HUES6 (cell line): Measurements from ENCODE around the gene DZIP1L.
"Not testable (repeated sequence)": the region's sequence is repeated elsewhere in the genome, so short reads cannot be mapped to it uniquely, and the experiment has no call there.

Experiments used
- H3K27ac ChIP-seq: 2 replicates; pipeline ENCODE4 v1.7.0; 2013; ENCODE audit warnings: low read depth, mild to moderate bottlenecking, low read length, inconsistent platforms
- H3K27me3 ChIP-seq: 2 replicates; pipeline ENCODE4 v1.6.1; 2013; ENCODE audit warnings: low read length; ENCODE audit not compliant: control insufficient read depth, insufficient read depth
- H3K36me3 ChIP-seq: 2 replicates; pipeline ENCODE4 v1.6.1; 2013; ENCODE audit warnings: low read length; ENCODE audit not compliant: control insufficient read depth, insufficient read depth
- H3K4me1 ChIP-seq: 2 replicates; pipeline ENCODE4 v1.6.1; 2013; ENCODE audit warnings: low read length; ENCODE audit not compliant: control insufficient read depth, insufficient read depth
- H3K4me3 ChIP-seq: 2 replicates; pipeline ENCODE4 v1.5.1; 2013; ENCODE audit warnings: low read depth, low read length
- H3K9ac ChIP-seq: one replicate; pipeline ENCODE4 v1.6.1; 2013; ENCODE audit warnings: mild to moderate bottlenecking, low read length
- H3K9me3 ChIP-seq: 2 replicates; pipeline ENCODE4 v1.6.1; 2013; ENCODE audit warnings: low read depth, low read length; ENCODE audit not compliant: control insufficient read depth, insufficient read depth

Gene DZIP1L

DNA sequence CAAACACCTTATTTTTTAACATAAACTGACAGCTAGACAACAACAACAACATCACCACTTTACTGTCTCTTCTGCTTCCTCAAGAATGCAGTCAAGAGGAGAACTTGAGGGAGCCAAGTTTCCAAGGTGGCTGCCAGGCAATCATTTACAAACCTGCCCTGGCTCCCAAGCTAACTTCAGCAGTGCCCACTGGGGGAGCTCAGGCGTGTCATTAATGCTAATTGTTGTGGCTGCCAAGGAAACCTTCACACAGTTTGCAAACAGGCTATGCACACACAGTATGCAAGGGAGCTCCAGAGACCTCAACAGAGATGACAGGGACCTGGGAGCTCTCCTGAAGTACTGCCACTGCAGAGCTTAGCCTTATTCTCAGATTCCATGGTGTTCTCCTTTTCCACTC, 2.1 kb downstream of the DZIP1L start:
- H3K9ac ChIP-seq, result no peak overlapping the region
- H3K27ac ChIP-seq, result no peak overlapping the region
- H3K27me3 ChIP-seq, result no peaks in the 10 kb centered on the region
- no peaks in the 10 kb centered on the region for H3K36me3 ChIP-seq
- peaks cover 3% of the 10 kb centered on the region; the same call in 1 of the 2 replicates for H3K9me3 ChIP-seq
- H3K4me3 ChIP-seq, result peak overlapping the region; percentile 19; the same call in 1 of the 2 replicates
- peaks cover 21% of the 10 kb centered on the region for H3K4me1 ChIP-seq

DNA sequence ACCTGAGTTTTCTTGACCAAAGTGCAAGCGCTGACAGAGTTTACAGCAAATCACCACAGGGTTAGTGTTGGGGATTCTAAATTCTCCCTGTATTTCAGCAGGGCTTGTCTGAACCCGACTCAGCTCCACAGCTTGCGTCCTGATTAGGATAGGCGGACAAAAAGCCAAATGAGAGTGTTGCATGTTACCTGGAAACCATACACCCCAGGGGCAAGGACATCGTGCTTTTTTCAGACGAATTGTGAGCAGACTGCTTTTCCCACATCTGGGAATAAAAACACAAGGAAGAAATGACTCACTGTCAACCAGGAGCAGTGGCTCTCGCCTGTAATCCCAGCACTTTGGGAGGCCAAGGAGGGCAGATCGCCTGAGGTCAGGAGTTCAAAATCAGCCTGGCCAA, 3.0 kb downstream of the DZIP1L start:
- Histone ChIP-seq H3K4me1 (peaks cover 21% of the 10 kb centered on the region), H3K9me3 (peaks cover 3% of the 10 kb centered on the region; the same call in 1 of the 2 replicates), H3K4me3 (no peak overlapping the region), H3K27ac (no peak overlapping the region), H3K27me3 (no peaks in the 10 kb centered on the region), H3K9ac (no peak overlapping the region), H3K36me3 (no peaks in the 10 kb centered on the region; the same call in 1 of the 2 replicates)

- no peaks in the 10 kb centered on the region for H3K9me3 ChIP-seq
- no peaks in the 10 kb centered on the region for H3K4me1 ChIP-seq
- no peaks in the 10 kb centered on the region for H3K27me3 ChIP-seq
- no peak overlapping the region for H3K9ac ChIP-seq
- peaks cover 16% of the 10 kb centered on the region for H3K36me3 ChIP-seq
- no peak overlapping the region for H3K27ac ChIP-seq
- H3K4me3 ChIP-seq, result no peak overlapping the region
Observed at GRCh38 chr3:138105598-138105997, 9.8 kb downstream of the DZIP1L start.

DNA sequence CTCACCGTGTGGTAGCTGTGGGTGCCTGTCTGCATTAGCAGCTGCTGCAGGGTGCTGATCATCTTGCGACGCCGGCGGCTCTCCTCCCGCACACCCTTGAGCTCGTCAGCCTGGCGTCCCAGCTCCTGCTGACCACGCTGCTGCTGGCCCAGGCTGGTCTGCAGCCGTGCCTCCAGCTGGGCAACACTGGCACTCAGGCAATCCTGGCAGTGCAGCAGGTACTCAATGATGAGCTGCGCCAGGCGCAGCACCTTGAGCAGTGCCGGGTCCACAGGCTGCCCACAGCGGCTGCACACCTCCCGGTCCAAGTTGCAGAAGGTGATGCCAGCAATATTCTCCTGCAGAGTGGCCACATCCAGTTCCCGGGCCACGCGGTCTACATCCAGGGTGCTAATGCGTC, 11.9 kb downstream of the DZIP1L start:
- Histone ChIP-seq H3K4me3 (no peak overlapping the region), H3K9ac (no peak overlapping the region), H3K4me1 (no peaks in the 10 kb centered on the region), H3K36me3 (peaks cover 18% of the 10 kb centered on the region), H3K9me3 (no peaks in the 10 kb centered on the region), H3K27ac (no peak overlapping the region), H3K27me3 (no peaks in the 10 kb centered on the region)

DNA sequence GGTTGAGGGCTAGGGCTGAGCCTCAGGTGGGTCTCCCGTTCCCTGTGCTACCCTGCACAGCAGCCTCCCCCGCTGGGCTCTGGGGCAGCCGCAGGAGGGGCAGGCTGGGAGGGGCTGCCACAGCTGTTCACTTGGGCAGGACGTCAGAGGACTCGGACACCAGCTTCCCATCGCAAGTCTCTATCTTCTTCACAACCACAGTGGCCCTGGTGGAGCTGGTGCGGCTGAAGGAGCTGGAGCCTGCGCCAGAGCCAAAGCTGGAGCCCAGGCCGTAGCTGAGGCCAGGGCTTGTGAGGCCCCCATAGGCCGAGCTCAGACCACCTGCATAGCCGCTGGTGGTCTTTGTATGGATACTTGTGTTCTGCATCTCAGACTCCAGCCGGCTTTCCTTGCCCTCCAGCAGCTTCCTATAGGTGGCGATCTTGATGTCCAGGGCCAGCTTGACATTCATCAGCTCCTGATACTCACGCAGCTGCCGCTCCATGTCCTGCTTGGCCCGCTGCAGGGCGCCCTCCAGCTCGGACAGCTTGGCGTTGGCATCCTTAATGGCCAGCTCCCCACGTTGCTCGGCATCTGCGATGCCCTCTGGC, 14.0 kb downstream of the DZIP1L start:
- H3K9ac ChIP-seq, H3K4me1 ChIP-seq, H3K4me3 ChIP-seq, H3K27me3 ChIP-seq, H3K27ac ChIP-seq, H3K9me3 ChIP-seq: not testable (repeated sequence)
- H3K36me3 ChIP-seq, result peaks cover 18% of the 10 kb centered on the region

DNA sequence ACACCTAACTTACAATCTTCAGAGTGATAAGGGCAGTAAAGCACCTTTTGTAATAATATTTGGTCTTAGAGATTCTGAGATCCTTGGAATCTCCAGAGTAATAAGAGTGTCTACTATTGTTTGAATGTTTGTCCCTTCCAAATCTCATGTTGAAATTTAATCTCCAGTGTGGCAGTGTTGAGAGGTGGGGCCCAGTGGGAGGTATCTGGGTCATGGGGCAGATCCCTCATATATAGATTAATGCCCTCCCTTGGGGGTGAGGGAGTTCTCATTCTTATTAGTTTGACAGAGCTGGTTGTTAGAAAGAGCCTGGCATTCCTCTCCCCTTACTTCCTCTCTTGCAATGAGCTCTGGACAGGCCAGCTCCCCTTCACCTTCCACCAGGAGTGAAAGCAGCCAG, 16.0 kb downstream of the DZIP1L start:
- Histone ChIP-seq H3K27ac (no peak overlapping the region), H3K9me3 (no peaks in the 10 kb centered on the region), H3K4me1 (no peaks in the 10 kb centered on the region; the same call in 1 of the 2 replicates), H3K27me3 (no peaks in the 10 kb centered on the region), H3K4me3 (no peak overlapping the region), H3K9ac (no peak overlapping the region), H3K36me3 (peaks cover 25% of the 10 kb centered on the region)

DNA sequence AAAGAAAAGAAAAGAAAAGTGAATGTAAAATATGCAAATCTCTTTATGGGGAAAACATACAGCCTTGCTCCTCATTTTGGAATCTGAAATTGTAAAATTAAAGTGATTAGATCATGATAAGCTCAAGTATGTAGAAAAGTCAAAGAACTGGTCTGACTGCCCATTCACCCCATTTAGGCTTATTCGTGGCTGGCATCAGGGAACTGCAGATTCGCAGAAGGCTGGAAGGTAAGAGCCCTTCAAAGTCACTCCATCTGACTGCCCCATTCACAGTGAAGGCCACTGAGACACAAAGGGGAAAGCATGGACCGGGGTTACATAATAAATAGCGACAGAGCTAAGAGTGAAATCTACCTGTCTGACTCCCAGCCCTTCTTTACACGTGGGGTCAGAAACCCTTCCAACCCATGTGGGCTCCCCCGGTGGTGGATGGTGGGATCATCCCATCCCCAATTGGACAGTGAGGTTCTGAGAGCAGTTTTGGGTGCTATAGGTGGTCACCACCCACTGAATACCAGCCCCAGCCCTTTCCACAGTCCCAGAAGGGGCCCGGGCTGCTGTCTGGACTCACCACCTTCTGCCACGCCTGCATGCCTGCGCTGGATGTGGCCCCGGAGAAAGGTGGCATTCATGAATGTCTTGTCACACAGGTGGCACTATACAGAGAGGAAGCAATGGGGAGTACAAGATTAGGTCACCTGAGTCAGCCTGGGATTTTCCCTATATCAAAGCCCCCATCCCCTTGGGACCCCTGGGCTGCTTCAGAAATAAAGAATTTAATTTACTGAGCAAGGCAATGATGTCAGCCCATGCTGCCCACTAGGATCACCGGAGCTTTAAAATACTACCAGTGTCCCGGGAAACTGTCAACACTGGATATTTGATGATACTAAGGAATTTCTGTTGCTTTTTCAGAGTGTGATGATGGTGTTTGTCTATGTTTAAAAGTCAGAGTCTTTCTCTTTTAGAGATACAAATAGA, 17.9 kb downstream of the DZIP1L start:
- Histone ChIP-seq H3K9ac (no peak overlapping the region), H3K9me3 (0 out of 2 replicates have a peak, but pooled peaks cover 5% of the 10 kb centered on the region), H3K4me3 (no peak overlapping the region), H3K36me3 (peaks cover 31% of the 10 kb centered on the region), H3K4me1 (no peaks in the 10 kb centered on the region; the same call in 1 of the 2 replicates), H3K27me3 (no peaks in the 10 kb centered on the region), H3K27ac (no peak overlapping the region)

DNA sequence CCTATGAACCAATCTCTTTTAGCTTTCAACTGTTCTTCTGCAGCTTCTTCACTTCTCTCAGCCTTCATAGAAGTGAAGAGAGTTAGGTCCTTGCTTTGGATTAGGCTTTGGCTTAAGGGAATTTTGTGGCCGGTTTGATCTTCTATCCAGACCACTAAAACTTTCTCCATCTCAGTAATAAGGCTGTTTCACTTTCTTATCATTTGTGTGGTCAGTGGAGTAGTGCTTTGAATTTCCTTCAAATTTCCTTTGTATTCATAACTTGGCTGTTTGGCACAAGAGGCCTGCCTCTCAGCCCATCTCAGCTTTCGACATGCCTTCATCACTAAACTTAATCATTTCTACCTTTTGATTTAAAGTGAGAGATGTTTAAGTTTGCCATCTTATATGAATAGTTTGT, 21.7 kb downstream of the DZIP1L start:
- H3K36me3 ChIP-seq, result peaks cover 32% of the 10 kb centered on the region
- no peaks in the 10 kb centered on the region; the same call in 1 of the 2 replicates for H3K4me1 ChIP-seq
- H3K27me3 ChIP-seq, result no peaks in the 10 kb centered on the region
- no peak overlapping the region for H3K9ac ChIP-seq
- 0 out of 2 replicates have a peak, but pooled peaks cover 5% of the 10 kb centered on the region for H3K9me3 ChIP-seq
- H3K4me3 ChIP-seq, result no peak overlapping the region
- H3K27ac ChIP-seq, result no peak overlapping the region

DNA sequence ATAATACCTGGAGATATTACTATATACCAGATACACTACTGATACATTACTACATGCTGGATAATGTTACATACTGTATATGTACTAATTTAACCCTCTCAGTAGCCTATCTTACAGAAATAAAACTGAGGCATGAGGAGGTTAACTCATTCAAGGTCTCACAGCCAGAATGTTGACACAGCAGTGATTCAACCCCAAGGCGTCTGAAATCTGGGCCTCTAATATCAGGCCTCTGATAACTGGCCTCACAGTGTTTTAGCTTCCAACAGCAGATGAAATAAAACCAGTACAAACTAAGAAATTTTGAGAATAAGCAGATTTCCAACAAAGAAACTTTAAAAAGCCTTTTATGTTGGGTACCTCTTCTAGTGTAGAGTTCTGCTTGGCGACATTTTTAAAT, 23.4 kb downstream of the DZIP1L start:
- H3K9me3 ChIP-seq, result 0 out of 2 replicates have a peak, but pooled peaks cover 5% of the 10 kb centered on the region
- H3K4me1 ChIP-seq, result no peaks in the 10 kb centered on the region

GRCh38 chr3:138089091-138089490, 26.3 kb downstream of the DZIP1L start:
- no peaks in the 10 kb centered on the region for H3K4me1 ChIP-seq
- 0 out of 2 replicates have a peak, but pooled peaks cover 5% of the 10 kb centered on the region for H3K9me3 ChIP-seq
- H3K9ac ChIP-seq, result no peak overlapping the region
- no peak overlapping the region for H3K4me3 ChIP-seq
- peaks cover 52% of the 10 kb centered on the region for H3K36me3 ChIP-seq
- no peaks in the 10 kb centered on the region for H3K27me3 ChIP-seq
- H3K27ac ChIP-seq, result no peak overlapping the region

More for the DNA sequence above, 23.4 kb downstream of the DZIP1L start:
- Histone ChIP-seq H3K36me3 (peaks cover 47% of the 10 kb centered on the region), H3K4me3 (no peak overlapping the region), H3K27ac (no peak overlapping the region), H3K27me3 (no peaks in the 10 kb centered on the region), H3K9ac (no peak overlapping the region)

- not testable (repeated sequence) for H3K4me1 ChIP-seq, H3K27me3 ChIP-seq, H3K4me3 ChIP-seq, H3K27ac ChIP-seq, H3K9me3 ChIP-seq, H3K9ac ChIP-seq
- peaks cover 52% of the 10 kb centered on the region for H3K36me3 ChIP-seq
Observed at GRCh38 chr3:138085745-138086144, 29.7 kb downstream of the DZIP1L start.
